HG02571 (cell line): ENCODE measurements around the gene DNAAF5.
"Not testable (repeated sequence)": the region's sequence is repeated elsewhere in the genome, so short reads cannot be mapped to it uniquely, and the experiment has no call there.

Experiments used
- ATAC-seq: cut with Tn5 transposase; IDR thresholded peaks from one replicate; pipeline ENCODE4 v1.9.1; 2021; ENCODE audit warnings: mild to moderate bottlenecking, moderate library complexity; ENCODE audit not compliant: unreplicated experiment

DNAAF5 gene

GRCh38 chr7:780081-780480 lies 53.6 kb downstream of the DNAAF5 start:
- no peak for ATAC-seq

- ATAC-seq, result no peak
Observed at GRCh38 chr7:780516-780915, 54.0 kb downstream of the DNAAF5 start.

GRCh38 chr7:781186-781849 lies 54.8 kb downstream of the DNAAF5 start:
- ATAC-seq, result no peak

GRCh38 chr7:781936-782529 lies 55.5 kb downstream of the DNAAF5 start:
- ATAC-seq, result no peak

- ATAC-seq, result no peak
Observed at GRCh38 chr7:782718-783449, 56.4 kb downstream of the DNAAF5 start.

- no peak for ATAC-seq
Observed at GRCh38 chr7:783556-784490, 57.3 kb downstream of the DNAAF5 start.

DNA sequence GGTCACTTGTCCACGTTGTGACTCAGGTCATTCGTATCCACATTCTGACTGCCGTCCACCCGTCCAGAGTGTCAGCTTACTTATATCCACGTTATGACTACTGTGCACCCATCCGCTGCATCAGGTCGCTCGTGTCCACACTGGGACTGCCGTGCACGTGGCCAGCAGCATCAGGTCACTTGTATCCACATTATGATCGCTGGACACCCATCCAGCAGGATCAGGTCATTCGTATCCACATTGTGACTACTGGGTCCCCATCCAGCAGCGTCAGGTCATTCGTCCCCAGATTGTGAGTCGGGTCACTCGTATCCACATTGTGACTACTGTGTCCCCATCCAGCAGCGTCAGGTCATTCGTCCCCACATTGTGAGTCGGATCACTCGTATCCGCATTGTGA lies 58.5 kb downstream of the DNAAF5 start:
- no peak for ATAC-seq

GRCh38 chr7:785416-785815 lies 58.9 kb downstream of the DNAAF5 start:
- no peak for ATAC-seq

DNA sequence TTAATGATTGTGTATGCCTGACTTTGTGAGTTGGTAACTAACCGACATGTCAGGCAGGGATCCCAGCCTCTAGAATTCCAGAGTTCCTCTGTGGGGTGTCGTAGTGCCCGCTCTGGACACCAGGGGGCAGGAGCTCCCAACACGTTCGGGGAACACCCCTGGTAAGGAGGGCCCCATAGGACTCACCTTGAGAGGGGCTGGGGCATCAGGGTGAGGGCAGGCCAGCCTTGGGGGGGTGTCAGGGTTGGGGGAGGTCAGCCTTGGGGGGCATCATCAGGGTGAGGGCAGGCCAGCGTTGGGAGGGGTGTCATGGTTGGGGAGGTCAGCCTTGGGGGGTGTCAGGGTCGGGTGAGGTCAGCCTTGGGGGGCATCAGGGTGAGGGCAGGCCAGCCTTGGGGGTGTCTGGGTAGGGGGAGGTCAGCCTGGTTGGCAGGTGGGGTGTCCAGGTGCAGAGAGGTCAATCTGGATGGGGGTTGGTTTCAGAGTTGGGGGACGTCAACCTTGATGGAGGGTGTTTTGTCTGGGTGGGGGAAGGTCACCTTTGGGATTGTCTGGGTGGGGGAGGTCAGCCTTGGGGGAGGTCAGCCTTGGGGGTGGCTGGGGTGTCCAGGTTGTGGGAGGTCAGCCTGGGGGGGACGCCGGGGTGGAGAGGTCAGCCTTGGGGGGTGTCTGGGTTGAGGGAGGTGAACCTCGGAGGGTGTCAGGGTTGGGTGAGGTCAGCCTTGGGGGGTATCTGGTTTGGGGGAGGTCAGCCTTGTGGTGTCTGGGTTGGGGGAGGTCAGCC lies 60.2 kb downstream of the DNAAF5 start:
- no peak for ATAC-seq

DNA sequence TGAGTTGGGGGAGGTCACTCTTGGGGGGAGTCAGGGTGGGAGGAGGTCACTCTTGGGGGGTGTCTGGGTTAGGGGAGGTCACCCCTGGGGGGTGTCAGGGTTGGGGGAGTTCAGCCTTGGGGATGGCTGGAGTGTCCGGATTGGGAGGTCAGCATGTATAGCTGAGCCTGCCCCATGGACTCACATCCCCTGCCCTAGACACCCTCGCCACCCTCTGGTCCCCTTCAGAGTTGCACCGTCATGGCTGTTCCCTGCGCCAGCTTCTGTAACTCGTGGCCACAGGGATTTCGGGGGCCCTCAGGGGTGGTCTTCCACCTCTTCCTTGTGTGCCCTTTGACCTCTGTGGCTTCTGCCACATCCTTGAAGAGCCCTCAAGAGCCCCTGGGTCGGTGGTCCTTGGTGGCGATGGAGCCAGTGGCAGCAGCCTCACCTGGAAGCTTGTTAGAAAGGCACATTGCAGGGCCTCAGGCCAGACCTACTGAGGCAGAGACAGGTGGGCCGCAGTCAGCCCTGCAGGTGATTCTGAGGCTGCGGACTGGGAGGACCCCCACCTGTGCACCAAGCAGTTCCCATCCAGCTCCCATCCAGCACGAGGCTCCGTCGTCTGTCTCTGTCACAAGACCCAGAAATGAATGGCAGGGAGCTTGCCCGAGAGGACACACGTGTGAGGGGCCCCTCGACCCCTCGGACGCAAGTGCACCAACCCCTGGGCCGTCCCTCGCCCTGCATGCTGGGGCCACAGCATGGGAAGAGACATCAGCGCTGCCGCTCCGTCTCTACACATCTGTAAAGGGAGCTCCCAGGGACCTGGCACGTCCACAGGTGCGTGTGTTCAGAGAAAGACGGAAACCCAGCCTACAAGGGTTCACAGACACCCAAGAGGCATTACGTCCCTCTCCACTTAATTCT lies 61.1 kb downstream of the DNAAF5 start:
- ATAC-seq, result no peak

DNA sequence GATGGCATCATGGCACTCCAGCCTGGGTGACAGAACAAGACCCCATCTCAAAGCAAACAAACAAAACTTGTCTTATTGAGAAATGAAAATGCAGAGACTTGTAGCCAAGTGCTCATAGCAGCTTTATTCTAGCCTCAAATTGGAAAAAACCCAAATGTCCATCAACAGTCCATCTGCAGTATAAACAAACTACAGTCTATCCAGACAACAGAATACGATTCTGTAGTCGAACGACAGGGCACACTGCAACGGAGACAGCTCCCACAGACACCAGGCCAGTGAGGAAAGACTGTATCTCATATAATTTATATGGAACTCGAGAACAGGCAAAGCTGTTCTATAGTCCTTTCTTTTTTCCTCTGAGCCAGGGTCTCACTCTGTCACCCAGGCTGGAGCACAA lies 65.0 kb downstream of the DNAAF5 start:
- ATAC-seq, result no peak

GRCh38 chr7:794207-794606 lies 67.7 kb downstream of the DNAAF5 start:
- ATAC-seq, result no peak

DNA sequence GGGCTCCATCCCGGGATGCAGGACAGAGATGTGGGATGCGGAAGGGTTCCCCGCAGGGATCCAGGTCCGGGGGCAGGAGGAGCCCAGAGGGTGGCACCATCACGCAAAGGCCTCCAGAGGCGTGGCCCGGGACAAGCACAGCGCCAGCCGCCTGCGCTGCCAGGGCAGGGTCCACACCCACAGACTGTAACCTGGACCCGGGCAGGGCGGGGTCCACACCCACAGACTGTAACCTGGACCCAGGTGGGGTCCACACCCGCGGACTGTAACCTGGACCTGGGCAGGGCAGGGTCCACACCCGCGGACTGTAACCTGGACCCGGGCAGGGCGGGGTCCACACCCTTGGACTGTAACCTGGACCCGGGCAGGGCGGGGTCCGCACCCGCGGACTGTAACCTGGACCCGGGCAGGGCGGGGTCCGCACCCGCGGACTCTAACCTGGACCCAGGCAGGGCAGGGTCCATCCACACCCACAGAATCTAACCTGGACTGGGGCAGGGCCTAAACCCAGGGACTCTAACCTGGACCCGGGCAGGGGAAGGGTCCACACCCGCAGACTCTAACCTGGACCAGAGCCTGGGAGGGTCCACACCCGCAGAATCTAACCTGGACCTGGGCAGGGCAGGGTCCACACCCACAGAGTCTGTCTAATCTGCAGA lies 68.3 kb downstream of the DNAAF5 start:
- ATAC-seq, result no peak

DNA sequence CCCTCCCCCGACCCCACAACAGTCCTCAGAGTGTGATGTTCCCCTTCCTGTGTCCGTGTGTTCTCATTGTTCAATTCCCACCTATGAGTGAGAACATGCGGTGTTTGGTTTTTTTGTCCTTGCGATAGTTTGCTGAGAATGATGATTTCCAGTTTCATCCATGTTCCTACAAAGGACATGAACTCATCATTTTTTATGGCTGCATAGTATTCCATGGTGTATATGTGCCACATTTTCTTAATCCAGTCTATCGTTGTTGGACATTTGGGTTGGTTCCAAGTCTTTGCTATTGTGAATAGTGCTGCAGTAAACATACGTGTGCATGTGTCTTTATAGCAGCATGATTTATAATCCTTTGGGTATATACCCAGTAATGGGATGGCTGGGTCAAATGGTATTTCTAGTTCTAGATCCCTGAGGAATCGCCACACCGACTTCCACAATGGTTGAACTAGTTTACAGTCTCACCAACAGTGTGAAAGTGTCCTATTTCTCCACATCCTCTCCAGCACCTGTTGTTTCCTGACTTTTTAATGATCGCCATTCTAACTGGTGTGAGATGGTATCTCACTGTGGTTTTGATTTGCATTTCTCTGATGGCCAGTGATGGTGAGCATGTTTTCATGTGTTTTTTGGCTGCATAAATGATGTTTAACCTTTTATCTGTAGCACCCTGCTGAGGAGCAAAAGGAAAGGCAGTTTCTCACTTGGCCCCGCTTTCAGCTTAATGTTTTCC lies 70.1 kb downstream of the DNAAF5 start:
- not testable (repeated sequence) for ATAC-seq

DNA sequence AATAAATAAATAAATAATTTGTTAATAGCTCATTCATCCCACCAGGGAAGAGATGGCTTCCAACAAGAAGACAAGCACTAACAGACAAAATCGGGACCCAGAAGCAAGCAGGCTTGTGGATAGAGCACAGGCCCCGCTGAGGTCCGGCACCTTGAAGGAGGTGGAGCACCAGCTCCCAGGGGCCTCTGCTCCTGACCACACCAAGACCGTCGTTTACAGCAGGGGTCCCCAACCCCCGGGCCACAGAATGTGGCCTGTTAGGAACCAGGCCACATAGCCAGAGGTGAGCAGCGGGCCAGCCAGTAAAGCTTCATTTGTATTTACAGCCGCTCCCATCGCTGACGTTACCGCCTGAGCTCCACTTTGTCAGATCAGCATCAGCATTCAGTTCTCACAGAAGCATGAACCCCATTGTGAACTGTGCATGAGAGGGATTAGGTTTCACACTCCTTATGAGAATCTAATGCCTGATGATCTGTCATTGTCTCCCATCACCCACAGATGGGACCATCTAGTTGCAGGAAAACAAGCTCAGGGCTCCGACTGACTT lies 72.5 kb downstream of the DNAAF5 start:
- ATAC-seq, result no peak

DNA sequence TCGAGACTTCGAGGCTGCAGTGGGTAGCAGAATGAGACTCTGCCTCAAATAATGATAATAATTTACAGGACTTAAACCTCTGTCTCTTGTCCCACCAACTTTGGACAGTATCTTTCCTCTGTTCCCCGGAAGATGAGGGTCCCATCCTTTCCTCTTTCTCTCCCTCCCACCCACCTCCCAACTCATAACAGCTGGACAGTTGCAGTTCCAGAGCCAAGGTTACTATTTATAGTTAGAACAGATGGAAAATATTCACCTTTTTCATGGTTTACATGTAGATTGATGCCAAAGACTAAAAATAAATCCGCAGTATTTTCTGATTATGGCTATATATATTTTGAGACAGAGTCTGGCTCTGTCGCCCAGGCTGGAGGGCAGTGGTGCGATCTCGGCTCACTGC lies 74.2 kb downstream of the DNAAF5 start:
- no peak for ATAC-seq

- not testable (repeated sequence) for ATAC-seq
Observed at GRCh38 chr7:801351-801750, 74.9 kb downstream of the DNAAF5 start.

GRCh38 chr7:801940-802381 lies 75.5 kb downstream of the DNAAF5 start:
- no peak for ATAC-seq
